SU-DHL-6 (cell line): ENCODE data around the gene IGSF21.

Experiments used
- EZH2phosphoT487 ChIP-seq: fragments of 200-600 bp; sonication (generic), shearing (Covaris generic); conservative IDR thresholded peaks from 2 replicates; pipeline ENCODE4 v1.6.1; 2018; ENCODE audit warnings: mild to moderate bottlenecking, antibody characterized with exemption, low read length, moderate library complexity, mixed read lengths
- TF ChIP-seq, protein P1 (sequence below): fragments of 200-600 bp; sonication (generic); IDR thresholded peaks from one replicate; pipeline ENCODE4 v1.5.1; 2017; ENCODE audit warnings: antibody characterized with exemption, mild to moderate bottlenecking, low read length, moderate library complexity; ENCODE audit not compliant: insufficient read depth, poor library complexity, severe bottlenecking

DNA sequence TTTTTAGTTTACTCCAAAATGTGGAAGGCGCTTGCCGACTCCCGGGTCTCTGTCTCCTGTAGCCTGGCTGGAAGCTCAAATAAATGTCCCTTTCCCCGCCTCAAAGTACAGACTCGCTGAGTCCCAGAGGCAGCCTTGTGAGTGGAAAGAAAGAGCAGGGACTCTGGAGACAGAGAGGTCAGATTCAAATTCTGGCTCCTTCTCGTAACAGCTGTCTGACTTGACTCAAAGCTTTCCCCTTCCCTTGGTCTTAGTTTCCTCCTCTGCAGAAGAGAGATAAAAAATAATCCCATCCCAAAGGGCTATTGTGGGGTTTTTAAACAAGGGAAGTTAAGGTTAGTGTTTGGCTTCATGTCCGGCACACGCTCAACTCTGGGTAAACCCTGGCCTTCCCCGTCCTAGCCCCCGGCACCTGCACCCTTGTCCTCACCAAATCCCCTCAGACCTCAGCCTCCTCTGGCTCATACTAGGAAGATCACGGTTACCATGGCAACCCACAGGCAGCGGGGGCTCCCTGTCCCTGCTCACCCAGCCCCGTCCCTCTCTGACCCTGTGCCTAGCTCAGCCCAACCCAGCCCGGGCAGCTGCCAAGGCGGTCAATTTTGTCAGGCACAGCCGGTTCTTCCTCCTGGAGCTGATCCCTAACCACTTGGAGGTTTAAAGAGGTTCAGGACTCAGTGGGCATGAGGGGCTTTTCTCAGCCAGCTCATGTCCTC is 49.2 kb upstream of the IGSF21 start:
- TF ChIP-seq, protein P1, sequence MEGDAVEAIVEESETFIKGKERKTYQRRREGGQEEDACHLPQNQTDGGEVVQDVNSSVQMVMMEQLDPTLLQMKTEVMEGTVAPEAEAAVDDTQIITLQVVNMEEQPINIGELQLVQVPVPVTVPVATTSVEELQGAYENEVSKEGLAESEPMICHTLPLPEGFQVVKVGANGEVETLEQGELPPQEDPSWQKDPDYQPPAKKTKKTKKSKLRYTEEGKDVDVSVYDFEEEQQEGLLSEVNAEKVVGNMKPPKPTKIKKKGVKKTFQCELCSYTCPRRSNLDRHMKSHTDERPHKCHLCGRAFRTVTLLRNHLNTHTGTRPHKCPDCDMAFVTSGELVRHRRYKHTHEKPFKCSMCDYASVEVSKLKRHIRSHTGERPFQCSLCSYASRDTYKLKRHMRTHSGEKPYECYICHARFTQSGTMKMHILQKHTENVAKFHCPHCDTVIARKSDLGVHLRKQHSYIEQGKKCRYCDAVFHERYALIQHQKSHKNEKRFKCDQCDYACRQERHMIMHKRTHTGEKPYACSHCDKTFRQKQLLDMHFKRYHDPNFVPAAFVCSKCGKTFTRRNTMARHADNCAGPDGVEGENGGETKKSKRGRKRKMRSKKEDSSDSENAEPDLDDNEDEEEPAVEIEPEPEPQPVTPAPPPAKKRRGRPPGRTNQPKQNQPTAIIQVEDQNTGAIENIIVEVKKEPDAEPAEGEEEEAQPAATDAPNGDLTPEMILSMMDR, result no peak
- no peak for TF ChIP-seq EZH2phosphoT487
